ENCODE measurements around the gene RSL24D1.

GRCh38 chr15:55235546-55236036 is 38.9 kb upstream of the RSL24D1 start:
- TF ChIP-seq POLR2A (IDR thresholded peaks at IDR 0.05) (no peak), EP300 (IDR thresholded peaks at IDR 0.05) (no peak), CTCF (IDR thresholded peaks at IDR 0.05) (no peak)
